T-helper 17 cell (primary cell): ENCODE data around the gene THRA. TPM values are rescaled to one million over a fixed set of nuclear protein-coding genes. Genes with fewer than 3 reads are reported as not detected.

Source experiments
- total RNA-seq, 4 donors: library from RNA in 2 of 4; stranded (reverse) in 2 of 4; gene quantifications; one replicate each; pipeline ENCODE4 v1.2.3 and lab custom pipeline; 2022 to 2026

THRA gene
- total RNA-seq, 2 donors from 2014 or later, result 29.8 to 32.2 TPM

Other genes with a start within 250 kb of the THRA start
- gene IKZF3, start 198.7 kb upstream of the THRA start, total RNA-seq, result 100 to 1,000 TPM; 106 to 113 TPM
- gene ZPBP2, start 194.8 kb upstream of the THRA start, total RNA-seq, result under 1 TPM in 1 of 2 donors, not detected in 1; 0.37 TPM
- gene GSDMB, start 144.3 kb upstream of the THRA start, total RNA-seq, result 10 to 100 TPM; 17.2 to 28.6 TPM
- gene ORMDL3, start 135.4 kb upstream of the THRA start, total RNA-seq, result 10 to 100 TPM; 76.0 to 88.9 TPM
- gene LRRC3C, start 135.2 kb upstream of the THRA start, total RNA-seq, result not detected
- gene GSDMA, start 100.0 kb upstream of the THRA start, total RNA-seq, result under 1 TPM in 1 of 2 donors, not detected in 1; 0.26 TPM
- 10 to 100 TPM; 51.8 to 63.9 TPM for gene PSMD3, start 82.2 kb upstream of the THRA start, total RNA-seq
- gene CSF3, start 47.5 kb upstream of the THRA start, total RNA-seq, result not detected
- gene MED24, start 8.6 kb upstream of the THRA start, total RNA-seq, result 10 to 100 TPM; 73.7 to 77.5 TPM
- 100 to 1,000 TPM; 102 to 145 TPM for gene NR1D1, start 37.6 kb downstream of the THRA start, total RNA-seq
- gene MSL1, start 59.0 kb downstream of the THRA start, total RNA-seq, result 100 to 1,000 TPM; 101 to 106 TPM
- gene CASC3, start 77.6 kb downstream of the THRA start, total RNA-seq, result 100 to 1,000 TPM; 168 to 176 TPM
- gene RAPGEFL1, start 114.5 kb downstream of the THRA start, total RNA-seq, result 10 to 100 TPM in 1 of 2 donors, 1 to 10 TPM in 1; 6.9 to 10.5 TPM
- gene WIPF2, start 156.3 kb downstream of the THRA start, total RNA-seq, result 10 to 100 TPM; 26.4 to 33.1 TPM
- 1 to 10 TPM; 1.2 to 2.7 TPM for gene CDC6, start 224.9 kb downstream of the THRA start, total RNA-seq
- gene RARA, start 246.2 kb downstream of the THRA start, total RNA-seq, result 100 to 1,000 TPM in 1 of 2 donors, 10 to 100 TPM in 1; 97.0 to 106 TPM